Choroid plexus epithelial cell (primary cell): ENCODE data around the gene TSPAN4.

Experiments
- DNase-seq: peaks from one replicate; pipeline ENCODE4 v3.0.0-alpha.2; 2010; ENCODE audit warnings: low read depth
- H3K4me3 ChIP-seq: 2 replicates; pipeline ENCODE4 v1.5.1; 2011; ENCODE audit warnings: low read depth, mild to moderate bottlenecking, control low read depth, low read length, moderate library complexity
- TF ChIP-seq, protein P1 (sequence below): conservative IDR thresholded peaks from 2 replicates; pipeline ENCODE4 v1.5.1; 2011; ENCODE audit warnings: low read depth, mild to moderate bottlenecking, control low read depth, inconsistent platforms, low read length, moderate library complexity

The TSPAN4 gene

DNA sequence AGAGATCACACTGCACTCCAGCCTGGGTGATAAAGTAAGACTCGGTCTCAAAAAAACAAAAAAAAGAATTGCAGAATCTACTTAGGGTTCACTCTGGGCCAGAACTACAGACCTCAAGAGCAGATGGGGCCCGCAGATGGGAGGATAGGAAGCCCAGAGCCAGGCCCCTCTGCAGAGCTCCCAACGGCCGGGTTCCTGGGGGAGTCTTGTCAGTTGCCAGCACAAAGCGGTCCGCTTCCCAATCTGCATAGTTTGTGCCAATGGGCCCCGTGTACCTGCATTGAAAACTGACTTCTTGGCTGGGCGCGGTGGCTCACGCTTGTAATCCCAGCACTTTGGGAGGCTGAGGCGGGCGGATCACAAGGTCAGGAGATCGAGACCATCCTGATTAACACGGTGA, 69.6 kb downstream of the TSPAN4 start:
- no peak overlapping the region for H3K4me3 ChIP-seq
- DNase-seq, result no peak
- TF ChIP-seq, protein P1, sequence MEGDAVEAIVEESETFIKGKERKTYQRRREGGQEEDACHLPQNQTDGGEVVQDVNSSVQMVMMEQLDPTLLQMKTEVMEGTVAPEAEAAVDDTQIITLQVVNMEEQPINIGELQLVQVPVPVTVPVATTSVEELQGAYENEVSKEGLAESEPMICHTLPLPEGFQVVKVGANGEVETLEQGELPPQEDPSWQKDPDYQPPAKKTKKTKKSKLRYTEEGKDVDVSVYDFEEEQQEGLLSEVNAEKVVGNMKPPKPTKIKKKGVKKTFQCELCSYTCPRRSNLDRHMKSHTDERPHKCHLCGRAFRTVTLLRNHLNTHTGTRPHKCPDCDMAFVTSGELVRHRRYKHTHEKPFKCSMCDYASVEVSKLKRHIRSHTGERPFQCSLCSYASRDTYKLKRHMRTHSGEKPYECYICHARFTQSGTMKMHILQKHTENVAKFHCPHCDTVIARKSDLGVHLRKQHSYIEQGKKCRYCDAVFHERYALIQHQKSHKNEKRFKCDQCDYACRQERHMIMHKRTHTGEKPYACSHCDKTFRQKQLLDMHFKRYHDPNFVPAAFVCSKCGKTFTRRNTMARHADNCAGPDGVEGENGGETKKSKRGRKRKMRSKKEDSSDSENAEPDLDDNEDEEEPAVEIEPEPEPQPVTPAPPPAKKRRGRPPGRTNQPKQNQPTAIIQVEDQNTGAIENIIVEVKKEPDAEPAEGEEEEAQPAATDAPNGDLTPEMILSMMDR, result no peak

DNA sequence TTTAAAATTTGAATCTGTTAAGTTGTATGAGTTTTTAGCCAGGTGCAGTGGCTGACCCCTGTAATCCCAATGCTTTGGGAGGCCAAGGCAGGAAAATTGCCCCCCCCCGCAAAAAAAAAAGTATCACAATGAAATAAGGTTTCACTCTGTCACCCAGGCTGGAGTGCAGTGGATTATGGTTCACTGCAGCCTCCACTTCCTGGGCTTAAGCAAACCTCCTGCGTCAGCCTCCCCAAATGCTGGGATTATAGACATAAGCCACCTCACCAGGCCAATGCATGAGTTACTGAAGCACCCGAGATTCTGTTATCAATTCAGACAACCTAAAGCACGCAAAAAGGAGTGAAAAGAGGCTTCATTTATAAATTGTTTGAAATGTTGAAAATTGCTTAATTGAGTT, 70.4 kb downstream of the TSPAN4 start:
- DNase-seq, result no peak
- no peak overlapping the region for H3K4me3 ChIP-seq
- TF ChIP-seq, protein P1, result no peak

DNA sequence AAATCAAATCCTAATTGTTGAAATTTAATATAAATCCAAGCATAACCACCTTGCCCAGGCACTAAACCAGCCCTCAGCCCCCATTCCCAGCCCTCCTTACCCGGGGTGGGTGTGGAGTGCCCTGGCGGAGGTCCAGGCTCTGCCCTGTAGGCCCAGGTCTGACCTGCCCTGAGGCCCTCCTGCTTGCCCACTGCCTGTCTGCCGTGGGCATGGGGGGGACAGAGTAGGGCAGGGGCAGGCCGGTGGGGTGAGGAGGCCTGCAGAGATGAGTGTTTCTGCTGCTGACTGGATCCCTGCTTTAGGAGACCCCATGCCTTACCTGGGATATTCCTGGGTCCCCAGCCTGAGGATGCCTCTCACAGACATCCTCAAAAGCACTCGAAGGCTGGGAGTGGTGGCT, 71.6 kb downstream of the TSPAN4 start:
- no peak overlapping the region for H3K4me3 ChIP-seq
- no peak for DNase-seq
- TF ChIP-seq, protein P1, result no peak

DNA sequence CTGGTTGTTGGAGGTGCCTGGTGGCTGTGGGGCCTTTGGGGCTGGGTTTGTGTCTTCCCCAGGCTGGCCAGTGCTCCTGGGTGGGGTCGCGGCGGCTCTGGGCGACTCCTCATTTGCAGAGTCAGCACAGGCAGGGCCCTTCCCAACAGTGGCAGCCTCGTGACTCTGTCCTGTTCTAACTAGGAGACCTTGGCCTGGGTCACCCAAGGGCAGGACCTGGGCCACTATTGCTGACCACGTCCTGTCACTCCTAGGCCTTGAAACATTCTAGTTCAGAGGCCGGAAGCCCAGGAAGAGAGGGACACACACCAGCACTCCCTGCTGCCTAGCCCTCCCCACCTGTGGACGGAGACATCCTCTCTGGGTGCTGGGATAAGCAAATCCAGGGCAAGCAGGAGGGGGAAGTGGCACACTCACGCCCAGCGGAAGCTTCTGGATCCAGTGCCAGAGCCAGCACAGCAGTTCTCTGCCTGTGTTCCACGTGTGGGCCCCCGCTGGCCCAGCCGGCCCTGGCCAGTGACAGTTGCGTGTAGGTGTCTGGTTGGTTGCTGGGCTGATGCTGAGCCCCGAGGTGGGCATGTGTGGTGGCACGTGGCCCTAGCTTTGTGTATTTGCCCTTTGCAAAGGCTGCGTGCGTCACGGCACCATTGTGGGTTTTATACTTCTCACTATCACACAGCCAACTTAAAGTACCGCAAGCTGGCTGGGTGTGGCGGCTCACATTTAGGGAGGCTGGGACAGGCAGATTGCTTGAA, 72.3 kb downstream of the TSPAN4 start:
- TF ChIP-seq, protein P1, result no peak
- no peak for DNase-seq
- H3K4me3 ChIP-seq, result no peak overlapping the region
